Peyer's patch (tissue), 4 donors: ENCODE data around the gene RGS13. TPM values are rescaled to one million over a fixed set of nuclear protein-coding genes. Genes with fewer than 3 reads are reported as not detected.
A peak's percentile ranks its signal among the peaks of the same experiment; 100 is the strongest.

ENCODE experiments used
- DNase-seq, 3 donors: peaks; one replicate each; pipeline ENCODE4 v3.0.0-alpha.2; 2017 to 2019
- H3K27ac ChIP-seq, 4 donors: fragments of 200-600 bp; sonication (generic); one replicate each; pipeline ENCODE4 v1.5.1; 2016 to 2019
- H3K27me3 ChIP-seq, 2 donors: fragments of 200-600 bp; sonication (generic); one replicate each; pipeline ENCODE4 v1.5.1; 2019
- H3K36me3 ChIP-seq, 3 donors: fragments of 200-600 bp; sonication (generic); one replicate each; pipeline ENCODE4 v1.5.1; 2016 to 2019
- H3K4me1 ChIP-seq, 4 donors: fragments of 200-600 bp; sonication (generic); one replicate each; pipeline ENCODE4 v1.5.1; 2016 to 2019
- H3K4me3 ChIP-seq, 4 donors: fragments of 200-600 bp; sonication (generic); 1 replicate in 3 of 4; 2 replicates in 1 of 4; pipeline ENCODE4 v1.5.1; 2016 to 2019; ENCODE audit warnings: mild to moderate bottlenecking in 1 of 4
- H3K9me3 ChIP-seq, 4 donors: fragments of 200-600 bp; sonication (generic); one replicate each; pipeline ENCODE4 v1.5.1; 2016 to 2019; ENCODE audit warnings: mild to moderate bottlenecking in 1 of 4
- POLR2A ChIP-seq, 2 donors: fragments of 450-650 bp; IDR thresholded peaks; one replicate each; pipeline ENCODE4 v1.5.1; 2017; ENCODE audit warnings: antibody characterized with exemption in 2 of 2, mild to moderate bottlenecking in 2 of 2, moderate library complexity in 2 of 2
- total RNA-seq, 4 donors: library from RNA; depleted of rRNA; stranded (reverse); fragments of >200 nt; gene quantifications; one replicate each; pipeline ENCODE4 v1.1.0, GENCODE V29; 2016
- TF ChIP-seq, protein P1 (sequence below), 6 experiments: fragments of 450-650 bp in 4 of 6; fragments of 200-600 bp in 2 of 6; sonication (generic) in 1 of 6; IDR thresholded peaks; one replicate each; pipeline ENCODE4 v1.5.1; 2017 to 2019; ENCODE audit warnings: antibody characterized with exemption in 6 of 6, mild to moderate bottlenecking in 3 of 6, moderate library complexity in 1 of 6

The RGS13 gene, protein sequence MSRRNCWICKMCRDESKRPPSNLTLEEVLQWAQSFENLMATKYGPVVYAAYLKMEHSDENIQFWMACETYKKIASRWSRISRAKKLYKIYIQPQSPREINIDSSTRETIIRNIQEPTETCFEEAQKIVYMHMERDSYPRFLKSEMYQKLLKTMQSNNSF
- 10 to 100 TPM in 1 of 4 donors, 1 to 10 TPM in 2, not detected in 1; 3.1 to 11.9 (median 6.6) TPM for total RNA-seq

DNA sequence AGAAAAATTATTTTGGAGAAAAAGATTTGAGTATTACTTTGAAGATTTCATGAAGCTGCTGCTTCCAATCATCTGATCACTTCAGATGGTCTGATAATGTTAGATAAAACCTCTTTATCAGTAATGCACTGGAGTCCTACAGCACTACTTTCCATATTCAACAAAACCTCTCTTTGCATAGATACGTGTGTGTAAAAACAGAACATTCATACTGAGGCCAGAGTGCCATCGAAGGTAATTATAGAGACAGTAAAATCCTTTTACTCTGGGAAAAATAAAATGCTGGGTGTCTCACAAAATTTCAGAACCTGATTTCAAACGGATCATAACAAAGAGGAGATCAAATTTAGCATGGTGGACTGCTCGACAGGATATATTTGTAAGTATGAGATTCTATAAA lies at the start of gene RGS13:
RGS13 (plus strand) TSS at position 209 of the 400 bp plus-strand sequence. CDS start 8,188 bp downstream, outside the sequence.
- Histone ChIP-seq H3K4me3 (no peak within 1 kb of the TSS), H3K4me1 (peaks cover 0 to 5% (median 0%) of the 10 kb centered on the region in 4 donors), H3K36me3 (no peaks in the 10 kb centered on the region), H3K9me3 (no peaks in the 10 kb centered on the region), H3K27me3 (no peaks in the 10 kb centered on the region), H3K27ac (no peak within 1 kb of the TSS)
- DNase-seq: no peak
- TF ChIP-seq, protein P1, sequence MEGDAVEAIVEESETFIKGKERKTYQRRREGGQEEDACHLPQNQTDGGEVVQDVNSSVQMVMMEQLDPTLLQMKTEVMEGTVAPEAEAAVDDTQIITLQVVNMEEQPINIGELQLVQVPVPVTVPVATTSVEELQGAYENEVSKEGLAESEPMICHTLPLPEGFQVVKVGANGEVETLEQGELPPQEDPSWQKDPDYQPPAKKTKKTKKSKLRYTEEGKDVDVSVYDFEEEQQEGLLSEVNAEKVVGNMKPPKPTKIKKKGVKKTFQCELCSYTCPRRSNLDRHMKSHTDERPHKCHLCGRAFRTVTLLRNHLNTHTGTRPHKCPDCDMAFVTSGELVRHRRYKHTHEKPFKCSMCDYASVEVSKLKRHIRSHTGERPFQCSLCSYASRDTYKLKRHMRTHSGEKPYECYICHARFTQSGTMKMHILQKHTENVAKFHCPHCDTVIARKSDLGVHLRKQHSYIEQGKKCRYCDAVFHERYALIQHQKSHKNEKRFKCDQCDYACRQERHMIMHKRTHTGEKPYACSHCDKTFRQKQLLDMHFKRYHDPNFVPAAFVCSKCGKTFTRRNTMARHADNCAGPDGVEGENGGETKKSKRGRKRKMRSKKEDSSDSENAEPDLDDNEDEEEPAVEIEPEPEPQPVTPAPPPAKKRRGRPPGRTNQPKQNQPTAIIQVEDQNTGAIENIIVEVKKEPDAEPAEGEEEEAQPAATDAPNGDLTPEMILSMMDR (IDR thresholded peaks at IDR 0.05): no peak
- TF ChIP-seq POLR2A (IDR thresholded peaks at IDR 0.05): no peak

DNA sequence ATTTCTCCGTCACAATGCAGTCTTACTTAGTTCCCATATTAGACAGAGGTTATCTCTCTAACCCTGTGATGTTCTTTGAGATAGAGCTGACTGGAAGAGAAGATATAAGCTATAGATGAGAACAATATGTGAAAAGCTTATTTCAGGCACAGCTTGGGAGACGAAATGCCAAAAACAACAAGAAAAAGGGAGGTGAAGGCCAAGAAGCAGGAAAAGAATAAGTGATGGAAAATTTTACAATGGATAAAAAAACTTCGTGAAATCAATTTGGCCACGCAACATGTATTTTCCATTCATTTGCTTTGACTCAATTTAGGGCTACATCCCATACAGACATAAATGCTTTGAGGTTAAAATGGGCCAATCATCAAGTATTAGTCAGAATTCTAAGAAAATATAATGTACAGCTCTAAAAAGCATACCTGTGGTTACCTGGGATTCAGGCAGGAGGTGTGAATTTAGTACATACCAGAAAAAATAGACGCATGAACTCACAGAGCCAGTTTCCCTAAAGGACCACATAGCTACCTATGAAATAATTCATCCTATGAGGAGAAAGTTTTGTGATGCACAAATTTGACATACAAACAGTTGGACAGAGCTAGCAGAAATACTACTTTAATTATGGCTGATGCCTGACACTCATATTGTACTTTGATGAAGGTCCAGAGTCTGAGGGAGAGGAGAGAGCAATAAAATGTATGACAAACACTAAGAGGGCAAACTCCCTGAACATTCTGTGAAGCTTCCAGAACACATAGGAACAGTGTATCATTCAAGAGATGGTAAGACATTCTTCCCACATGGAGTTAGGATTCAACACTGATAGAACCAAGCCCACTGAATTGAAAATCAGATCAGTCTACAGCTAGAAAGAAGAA lies 48.3 kb upstream of the RGS13 start:
- no peak for DNase-seq
- peaks cover 0 to 5% (median 0%) of the 10 kb centered on the region in 4 donors for H3K4me1 ChIP-seq
- no peak overlapping the region for H3K4me3 ChIP-seq
- TF ChIP-seq, protein P1 (IDR thresholded peaks at IDR 0.05): no peak
- no peak for TF ChIP-seq POLR2A (IDR thresholded peaks at IDR 0.05)
- no peaks in the 10 kb centered on the region for H3K36me3 ChIP-seq
- no peaks in the 10 kb centered on the region for H3K27me3 ChIP-seq
- no peaks in the 10 kb centered on the region for H3K9me3 ChIP-seq
- H3K27ac ChIP-seq: peak overlapping the region in 2 of 4 donors; percentile 6 to 50

DNA sequence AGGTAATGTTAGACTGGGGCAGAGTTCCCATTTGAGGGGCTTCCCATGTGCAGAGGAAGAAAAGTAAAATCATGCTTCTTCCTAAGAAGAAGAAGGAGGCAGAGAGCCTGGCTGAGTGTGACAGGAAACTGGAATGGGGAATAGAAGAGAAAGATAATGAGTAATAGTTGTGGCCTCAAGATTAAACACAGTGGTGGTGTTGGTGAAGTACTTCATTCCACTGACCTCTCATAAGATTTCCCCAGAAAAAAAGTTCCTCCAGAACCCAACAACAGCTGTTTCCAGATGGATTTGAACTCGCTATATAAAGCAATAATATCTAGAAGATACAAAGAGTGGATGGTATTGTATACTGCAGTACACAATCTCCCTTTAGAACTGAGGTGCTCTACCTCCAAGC lies 47.4 kb upstream of the RGS13 start:
- no peak for DNase-seq
- Histone ChIP-seq H3K27me3 (no peaks in the 10 kb centered on the region), H3K4me1 (peaks cover 0 to 5% (median 0%) of the 10 kb centered on the region in 4 donors), H3K36me3 (no peaks in the 10 kb centered on the region), H3K27ac (peak overlapping the region in 1 of 4 donors; percentile 9), H3K9me3 (no peaks in the 10 kb centered on the region), H3K4me3 (no peak overlapping the region)
- TF ChIP-seq, protein P1 (IDR thresholded peaks at IDR 0.05): no peak
- TF ChIP-seq POLR2A (IDR thresholded peaks at IDR 0.05): no peak

DNA sequence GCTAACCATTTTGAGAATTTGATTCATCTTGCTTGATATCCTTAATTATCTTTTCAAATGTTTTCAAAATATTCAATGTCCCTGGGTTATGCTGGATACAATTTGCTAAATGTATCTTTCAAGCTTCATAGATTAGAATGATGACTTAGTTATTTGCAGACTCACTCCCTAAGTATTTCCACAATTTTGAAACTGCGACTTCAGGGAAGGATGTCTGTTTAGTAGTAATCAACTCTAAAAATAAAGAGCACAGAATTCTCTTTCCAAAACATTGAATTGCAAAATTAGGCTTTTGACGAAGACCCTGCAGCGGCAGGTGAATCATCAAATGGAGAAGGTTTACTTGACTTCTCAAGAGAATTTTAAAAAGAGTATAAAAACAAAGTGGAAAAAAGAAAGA lies 46.1 kb upstream of the RGS13 start:
- TF ChIP-seq POLR2A (IDR thresholded peaks at IDR 0.05): no peak
- TF ChIP-seq, protein P1 (IDR thresholded peaks at IDR 0.05): no peak
- Histone ChIP-seq H3K27me3 (no peaks in the 10 kb centered on the region), H3K9me3 (no peaks in the 10 kb centered on the region), H3K27ac (no peak overlapping the region), H3K4me1 (peaks cover 0 to 5% (median 0%) of the 10 kb centered on the region in 4 donors), H3K36me3 (no peaks in the 10 kb centered on the region), H3K4me3 (no peak overlapping the region)
- no peak for DNase-seq

DNA sequence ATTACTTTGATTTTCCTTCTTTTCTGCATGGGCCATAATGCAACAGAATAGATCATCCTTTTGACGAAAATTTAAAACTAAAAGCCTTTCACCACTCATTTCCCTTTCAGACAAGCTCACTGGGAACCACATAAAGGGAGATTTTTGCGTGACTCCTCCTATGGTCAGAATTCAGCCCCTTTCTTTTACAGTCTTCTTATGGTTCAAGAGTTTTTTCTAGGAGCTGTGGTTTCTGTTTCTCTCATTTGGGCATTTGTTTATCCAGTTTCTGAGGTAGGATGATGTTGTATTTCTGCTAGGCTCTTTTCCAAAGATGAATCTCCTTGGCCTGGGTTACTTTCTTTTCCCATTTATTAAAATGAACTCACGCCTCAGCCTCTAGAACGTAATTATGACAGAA lies 43.4 kb upstream of the RGS13 start:
- Histone ChIP-seq H3K4me1 (peaks cover 0 to 5% (median 0%) of the 10 kb centered on the region in 4 donors), H3K27ac (peak overlapping the region in 1 of 4 donors; percentile 46)

More for the DNA sequence above, 43.4 kb upstream of the RGS13 start:
- no peak overlapping the region for H3K4me3 ChIP-seq
- TF ChIP-seq POLR2A (IDR thresholded peaks at IDR 0.05): no peak
- TF ChIP-seq, protein P1 (IDR thresholded peaks at IDR 0.05): no peak
- no peak for DNase-seq
- no peaks in the 10 kb centered on the region for H3K27me3 ChIP-seq
- H3K36me3 ChIP-seq: no peaks in the 10 kb centered on the region
- H3K9me3 ChIP-seq: no peaks in the 10 kb centered on the region
